Ureter (tissue), 1 donor: ENCODE data around the gene CFAP221. TPM values are rescaled to one million over a fixed set of nuclear protein-coding genes. Genes with fewer than 3 reads are reported as not detected.

Source experiments
- DNase-seq: peaks from one replicate; pipeline ENCODE4 v3.0.0-alpha.2; 2020; ENCODE audit warnings: low spot score
- total RNA-seq: library from RNA; stranded (reverse); gene quantifications from one replicate; pipeline ENCODE4 v1.2.4, GENCODE V29; 2023
- donor health status: DM: yes; HTN: yes; CAD: no.

The CFAP221 gene
- total RNA-seq, 1 donor from 2014 or later: 2.8 TPM

DNA sequence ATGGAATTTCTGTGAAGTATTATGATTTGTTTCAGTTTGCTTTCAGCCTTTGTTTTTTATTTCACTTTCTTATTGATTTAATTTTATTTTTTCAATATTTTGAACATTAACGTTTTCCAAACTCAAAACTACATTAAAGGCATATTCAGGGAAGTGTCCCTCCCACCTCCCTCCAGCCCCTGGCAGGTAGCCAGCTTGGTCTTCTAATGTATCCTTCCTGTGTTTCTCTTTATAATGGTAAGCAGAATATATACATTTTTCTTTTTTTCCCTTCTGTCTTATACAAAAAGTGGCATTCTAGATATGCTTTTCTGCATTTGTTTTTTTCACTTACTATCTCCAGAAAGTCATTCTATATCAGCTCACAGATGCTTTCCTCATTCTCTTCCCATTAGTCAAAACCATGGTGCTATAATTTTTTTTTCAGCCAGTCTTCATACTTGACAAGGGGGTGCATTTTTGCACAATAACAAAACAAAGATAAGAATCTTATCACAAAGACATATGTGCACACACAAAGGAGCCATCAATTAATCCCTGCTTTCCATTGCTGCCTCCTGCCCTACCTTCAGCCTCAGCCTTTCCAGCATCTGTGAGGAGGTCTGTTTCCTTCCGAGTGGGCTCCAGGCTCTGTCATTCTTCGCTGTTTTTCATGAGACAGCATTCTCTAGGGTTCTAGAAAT, 101.1 kb downstream of the CFAP221 start:
- DNase-seq: no peak

DNA sequence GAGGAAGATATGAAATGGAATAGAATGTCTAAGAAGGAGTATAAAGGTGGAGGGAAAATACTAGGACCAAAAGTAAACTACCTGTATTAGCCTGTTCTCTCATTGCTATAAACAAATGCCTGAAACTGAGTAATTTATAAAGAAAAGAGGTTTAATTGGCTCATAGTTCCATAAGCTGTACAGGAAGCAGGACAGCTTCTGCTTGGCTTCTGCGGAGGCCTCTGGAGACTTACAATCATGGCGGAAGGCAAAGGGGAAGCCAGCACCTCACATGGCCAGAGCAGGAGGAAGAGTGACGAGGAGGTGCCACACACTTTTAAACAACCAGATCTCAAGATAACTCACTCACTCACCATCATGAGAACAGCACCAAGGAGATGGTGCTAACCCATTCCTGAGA, 101.9 kb downstream of the CFAP221 start:
- DNase-seq: no peak

DNA sequence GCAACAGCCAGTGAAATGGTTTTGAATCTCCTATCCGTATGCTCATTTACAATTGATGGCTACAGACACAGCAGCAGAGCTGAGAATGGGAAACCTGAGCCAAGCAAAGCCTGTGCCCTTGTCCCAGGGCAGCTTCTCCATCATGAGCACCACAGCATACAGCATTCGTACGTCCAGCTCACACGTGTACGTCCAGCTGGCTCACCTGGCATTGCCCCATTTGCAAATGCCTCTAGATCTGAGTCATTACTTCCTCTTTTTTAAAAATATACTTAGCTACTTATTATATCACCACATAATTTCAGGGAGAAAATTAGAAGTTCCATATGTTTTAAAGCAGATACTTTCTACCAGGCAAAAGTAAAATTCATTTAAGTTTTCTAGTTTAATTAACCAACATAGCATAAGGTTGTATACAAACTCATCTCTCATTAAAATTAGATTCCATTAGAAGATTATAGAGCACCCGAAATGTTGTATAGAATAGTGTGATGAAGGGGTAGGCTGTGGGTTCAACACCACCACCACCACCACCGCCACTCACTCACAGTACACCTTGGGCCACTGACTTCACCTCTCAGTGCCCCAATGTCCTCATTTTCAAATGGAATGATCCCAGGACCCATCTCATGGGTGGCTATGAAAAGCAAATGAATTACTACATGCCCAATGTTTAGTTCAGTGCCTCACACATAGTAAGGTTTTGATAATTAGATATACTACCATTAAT, 103.4 kb downstream of the CFAP221 start:
- DNase-seq: no peak

DNA sequence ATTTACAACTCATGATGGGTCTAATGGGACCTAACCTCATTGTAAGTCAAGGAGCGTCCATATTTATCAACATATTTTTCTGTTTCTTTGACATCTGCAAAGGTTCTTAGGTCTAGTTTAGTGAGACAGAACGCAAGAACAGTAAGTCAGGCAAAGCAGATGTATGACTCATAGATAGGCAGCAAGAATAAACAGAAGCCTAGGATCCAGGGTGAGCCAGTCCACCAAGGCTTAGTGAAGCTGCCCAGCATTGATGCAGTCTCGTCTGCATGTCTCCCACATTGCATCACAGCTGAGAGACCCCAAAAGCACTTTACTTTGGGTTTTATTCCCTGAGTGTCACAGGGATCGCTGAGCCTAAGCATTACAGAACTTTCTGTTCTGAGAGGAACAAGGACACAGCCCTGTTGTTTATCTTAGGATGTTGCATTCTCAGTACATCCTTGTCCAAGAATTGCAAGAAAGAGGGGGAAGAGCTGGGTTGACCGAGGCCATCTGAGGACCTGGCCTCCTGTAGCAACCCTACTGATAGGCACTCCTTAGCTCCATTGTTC, 105.2 kb downstream of the CFAP221 start:
- no peak for DNase-seq

DNA sequence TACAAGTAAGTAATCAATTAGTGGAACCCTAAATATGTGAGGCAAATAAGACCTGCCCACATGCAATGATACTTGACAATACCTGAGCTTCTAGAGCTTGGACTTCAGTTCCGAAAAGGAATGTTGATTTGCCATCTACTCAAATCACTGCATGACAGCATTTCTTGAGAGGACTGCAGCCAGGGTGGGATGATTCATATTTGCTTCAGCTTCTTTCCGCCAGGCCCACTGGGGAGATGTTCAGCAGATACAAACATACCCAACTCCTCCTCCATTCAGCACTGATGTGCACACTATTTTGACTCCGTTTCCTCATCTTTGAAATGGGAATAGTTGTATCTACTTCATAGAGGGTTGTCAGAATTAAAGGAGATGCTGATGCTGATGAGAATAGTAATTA, 106.0 kb downstream of the CFAP221 start:
- no peak for DNase-seq

DNA sequence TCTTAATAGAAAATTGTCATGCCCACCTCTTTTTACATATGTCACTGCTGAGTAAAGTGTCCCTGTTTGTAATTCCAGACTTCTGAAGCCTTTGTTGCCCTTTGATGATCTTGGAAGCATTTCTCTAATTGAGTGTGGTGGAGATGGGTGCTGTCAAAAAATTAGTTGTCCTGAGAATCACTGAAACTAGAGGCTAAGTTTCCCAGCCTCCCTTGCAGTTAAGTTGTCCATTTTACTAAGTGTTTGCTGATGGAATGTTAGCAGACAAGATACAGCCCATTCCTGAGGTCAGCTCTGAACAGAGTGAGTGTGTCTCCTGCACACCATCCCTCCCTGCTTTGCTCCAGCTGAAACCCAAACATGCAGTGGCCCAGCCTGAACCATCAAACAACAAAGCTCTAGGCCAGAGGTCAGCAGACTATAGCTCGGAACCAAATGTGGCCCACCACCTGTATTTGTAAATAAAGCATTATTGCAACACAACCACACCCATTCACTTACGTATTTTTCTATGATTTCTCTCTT, 106.7 kb downstream of the CFAP221 start:
- no peak for DNase-seq

DNA sequence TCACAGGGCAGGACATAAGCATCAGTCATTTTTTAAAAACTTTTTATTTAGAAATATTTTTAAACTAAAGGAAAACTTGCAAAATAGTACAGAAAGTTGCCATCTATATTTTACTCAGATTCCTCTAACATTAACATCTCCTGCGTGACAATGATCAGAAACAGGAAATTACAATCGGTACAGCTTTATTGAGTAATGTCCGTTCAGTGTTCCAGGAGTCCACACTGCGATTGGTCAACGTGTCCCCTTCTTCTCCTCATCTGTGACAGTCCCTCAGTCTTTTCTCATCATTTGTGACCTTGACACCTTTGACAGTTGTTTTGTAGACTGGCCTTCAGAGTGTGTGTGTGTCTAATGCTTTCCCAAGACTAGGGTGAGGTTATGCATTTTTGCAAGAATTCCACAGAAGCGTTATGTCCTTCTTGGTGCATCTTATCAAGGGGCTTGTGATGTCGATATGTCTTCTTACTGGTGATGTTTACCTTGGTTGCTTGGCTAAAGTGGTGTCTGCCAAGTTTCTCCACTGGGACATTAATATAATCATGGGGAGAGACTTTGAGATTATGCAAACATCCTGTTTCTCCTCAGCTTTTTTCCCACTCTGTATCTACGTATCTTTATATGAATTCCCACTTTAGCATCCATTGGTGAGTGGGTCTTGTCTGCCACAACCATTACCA, 113.4 kb downstream of the CFAP221 start:
- DNase-seq: no peak

DNA sequence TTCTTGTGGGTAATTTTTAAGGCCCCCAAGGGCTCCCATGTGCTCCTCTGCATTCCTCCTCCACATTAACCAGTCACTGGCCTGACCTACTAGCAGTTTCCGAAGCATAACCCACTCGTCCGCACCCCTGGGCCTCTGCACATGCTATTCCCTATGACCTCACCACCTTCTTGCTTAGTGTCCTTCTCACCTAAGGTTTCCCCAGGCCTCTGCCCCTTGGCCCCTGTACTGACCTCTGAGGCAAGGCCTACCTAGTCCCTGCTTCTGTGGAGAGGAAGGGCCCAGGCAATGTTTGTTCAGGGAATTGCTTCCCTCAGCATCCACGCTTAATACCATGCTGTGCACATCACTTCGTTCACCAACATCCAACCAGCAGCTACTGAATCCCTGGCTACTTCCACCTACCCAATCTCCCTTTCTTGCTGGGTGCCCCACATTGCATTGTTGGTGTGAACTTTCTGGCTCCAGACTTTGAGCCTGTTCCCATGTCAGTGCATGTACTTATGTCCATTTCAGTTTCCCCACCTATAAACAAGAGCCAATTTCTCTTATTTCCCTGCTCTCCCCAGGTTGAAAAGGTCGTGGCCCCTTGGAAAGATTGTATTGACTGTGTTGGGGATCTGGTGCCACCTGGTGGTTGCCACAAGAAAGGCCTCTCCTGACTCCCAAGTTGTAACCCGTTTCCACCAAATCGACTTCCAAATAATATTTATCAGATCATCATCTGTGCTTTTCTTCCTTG, 115.5 kb downstream of the CFAP221 start:
- no peak for DNase-seq

DNA sequence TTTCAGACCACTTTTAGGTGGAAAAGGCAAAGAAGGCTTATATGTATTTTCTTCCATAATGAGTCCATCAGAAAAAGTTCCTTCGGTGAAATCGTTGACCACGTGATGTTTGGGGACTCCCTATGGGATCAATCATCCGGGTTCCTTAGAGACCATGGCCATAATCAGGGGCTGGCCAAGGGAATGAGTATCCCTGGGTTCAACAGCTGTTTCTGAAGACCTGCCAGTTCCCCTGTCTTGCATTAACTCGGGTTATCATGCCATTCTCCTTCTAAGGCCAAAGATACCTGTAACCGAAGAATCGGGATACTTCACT, 116.1 kb downstream of the CFAP221 start:
- DNase-seq: no peak

DNA sequence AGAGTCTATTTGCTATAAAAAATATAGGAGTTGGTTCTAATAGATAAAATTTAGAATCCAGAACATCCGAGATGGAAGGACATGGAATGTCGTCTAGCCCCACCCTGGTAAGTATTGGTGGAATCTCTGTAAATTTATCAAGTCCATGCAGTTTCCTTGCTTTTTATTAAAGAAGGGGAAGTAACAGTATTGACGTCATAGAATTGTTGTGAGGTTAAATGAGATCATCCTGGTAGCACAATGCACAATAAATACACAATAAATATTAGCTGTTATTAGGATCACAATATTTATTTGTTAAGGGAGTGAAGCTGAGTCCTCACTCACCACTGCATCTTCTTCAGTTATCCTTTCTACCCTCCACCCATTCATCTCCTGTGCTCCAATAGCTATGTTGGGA, 118.0 kb downstream of the CFAP221 start:
- DNase-seq: no peak

DNA sequence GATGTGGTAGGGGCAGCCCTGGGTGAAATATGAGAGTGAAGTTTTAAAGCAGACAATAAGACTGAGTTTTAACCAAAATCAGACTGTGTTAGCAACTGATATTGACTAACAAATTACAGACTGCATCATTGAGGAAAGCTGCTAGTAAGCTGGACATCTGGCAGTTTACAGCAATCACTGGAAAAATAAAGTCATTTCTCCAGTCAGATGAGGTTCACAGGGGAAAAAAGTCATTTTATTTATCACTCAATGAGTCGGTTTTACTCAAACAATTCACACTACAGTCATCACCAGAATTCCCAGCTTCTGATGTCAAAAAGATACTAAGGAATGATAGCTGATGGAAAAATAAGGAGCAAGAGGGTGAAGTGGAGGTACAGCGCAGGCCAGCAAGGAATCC, 124.3 kb downstream of the CFAP221 start:
- DNase-seq: no peak

DNA sequence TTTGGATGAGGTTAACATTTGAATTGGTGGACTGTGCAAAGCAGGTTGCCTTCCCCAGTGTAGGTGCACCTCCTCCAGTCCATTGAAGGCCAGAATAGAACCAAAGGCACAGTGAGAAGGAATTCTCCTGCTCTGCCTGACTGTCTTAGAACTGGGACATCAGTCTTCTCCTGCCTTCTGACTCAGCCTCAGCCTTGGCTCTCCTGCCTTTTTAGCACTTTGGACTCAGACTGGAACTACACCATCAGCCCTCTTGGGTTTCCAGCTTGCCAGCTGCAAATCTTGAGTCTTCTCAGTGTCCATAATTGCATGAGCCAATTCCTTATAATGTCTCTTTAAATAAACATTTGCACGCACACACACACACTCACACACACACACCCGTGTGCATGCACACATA, 126.8 kb downstream of the CFAP221 start:
- DNase-seq: no peak

DNA sequence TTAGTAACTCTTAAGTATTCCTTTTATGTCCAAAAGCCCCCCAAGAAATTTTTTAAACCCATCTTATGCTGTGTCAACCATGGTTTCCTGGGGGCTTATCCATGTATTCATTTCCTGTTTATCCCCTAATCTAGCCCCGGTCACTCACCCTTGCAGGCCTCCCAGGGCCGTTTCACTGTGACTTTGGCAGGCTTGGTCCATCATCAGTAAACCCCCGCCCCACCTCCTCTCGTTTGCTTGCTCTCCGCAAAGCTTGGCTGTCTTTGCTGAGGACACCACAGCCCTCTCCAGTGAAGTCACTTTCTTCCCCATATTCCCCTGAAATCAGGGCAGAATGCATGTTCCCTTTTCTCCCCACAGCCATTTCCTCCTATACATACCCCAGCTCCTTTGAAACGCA, 127.5 kb downstream of the CFAP221 start:
- no peak for DNase-seq

DNA sequence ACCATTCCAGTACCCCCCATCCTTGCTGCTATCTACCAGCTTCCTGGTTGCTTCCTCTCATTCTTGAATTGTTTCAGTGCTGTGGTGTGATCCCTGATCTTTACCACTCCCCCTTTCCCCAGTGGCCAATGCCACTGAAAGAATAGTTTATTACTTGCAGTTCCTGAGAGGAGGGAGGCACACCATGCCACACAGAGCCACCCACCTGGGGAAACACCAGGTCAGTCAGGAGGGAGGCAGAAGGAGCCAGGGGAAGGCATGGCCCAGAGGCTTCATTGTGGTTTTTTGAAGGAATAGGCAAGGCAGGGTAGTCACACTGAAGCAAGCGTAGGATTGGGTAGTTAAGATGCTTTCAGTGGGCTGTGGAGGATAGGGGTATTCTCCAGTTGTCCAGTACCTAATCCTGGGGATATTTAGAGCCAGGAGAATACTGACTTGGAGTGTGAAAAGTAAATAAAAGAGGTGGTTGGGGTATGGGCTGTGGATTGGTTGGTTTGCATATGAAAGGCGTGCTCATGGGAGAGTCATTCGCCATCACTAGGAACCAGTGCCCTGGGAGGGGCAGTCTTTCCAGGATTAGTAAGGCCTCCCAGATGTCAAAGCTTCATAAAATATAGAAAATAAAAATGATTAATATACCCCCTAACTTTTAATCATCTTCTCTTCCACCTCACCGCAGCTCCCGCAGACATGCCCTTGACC, 128.1 kb downstream of the CFAP221 start:
- no peak for DNase-seq

DNA sequence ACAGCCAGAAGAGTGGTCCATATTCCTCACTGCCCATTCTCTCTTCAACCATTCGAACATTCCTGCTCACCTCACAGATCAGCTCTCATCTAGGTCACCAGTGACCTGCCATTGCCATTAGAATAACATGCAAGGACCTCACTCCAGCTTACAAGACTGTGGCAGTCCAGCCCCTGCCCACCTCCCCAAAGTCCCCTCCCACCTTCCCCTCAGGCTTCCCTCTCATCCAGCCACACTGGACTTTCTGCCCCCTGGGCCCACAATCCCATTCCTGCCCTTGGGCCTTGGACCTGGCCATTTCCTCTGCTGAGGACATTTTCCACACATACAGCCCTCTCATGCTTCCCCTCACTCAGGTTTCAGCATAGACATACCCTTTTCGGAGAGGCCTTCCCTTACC, 129.5 kb downstream of the CFAP221 start:
- DNase-seq: no peak

DNA sequence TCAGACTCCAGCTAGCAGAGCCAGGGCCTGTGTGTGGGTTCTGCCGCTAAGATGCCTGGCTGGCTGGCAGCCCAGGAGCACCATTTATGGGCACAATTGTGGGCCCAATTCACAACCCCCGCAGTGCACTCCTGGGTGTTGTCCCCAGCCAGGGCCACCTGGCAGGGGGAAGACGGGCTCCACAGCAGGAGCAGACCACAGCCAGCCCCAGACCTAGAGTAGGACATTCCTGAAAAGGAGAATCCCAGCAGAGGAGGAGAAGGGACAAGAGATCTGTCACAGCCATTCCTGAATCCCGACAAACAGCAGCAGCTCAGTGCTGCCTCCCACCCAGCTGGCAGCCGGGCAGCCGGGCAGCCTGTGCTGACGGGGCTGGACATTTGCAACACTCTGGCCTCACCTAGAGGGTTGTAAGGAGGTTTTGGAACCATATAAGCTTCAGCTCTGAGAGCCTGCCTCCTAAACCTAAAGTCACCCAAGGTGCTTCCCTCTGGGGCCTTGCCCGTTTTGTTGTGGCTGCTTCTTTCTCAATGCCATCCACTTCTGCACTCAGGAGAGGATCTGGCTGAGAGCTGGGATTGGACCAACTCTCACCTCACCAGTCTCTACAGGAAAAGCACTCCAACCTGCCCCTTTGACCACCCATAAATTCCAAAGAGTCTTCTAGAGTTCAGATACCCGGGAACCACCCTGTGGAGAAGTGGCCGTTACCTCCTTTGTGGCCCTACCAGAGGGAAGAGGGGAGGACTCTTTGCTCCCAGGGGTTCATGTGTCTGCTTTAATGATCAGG, 130.7 kb downstream of the CFAP221 start:
- no peak for DNase-seq

DNA sequence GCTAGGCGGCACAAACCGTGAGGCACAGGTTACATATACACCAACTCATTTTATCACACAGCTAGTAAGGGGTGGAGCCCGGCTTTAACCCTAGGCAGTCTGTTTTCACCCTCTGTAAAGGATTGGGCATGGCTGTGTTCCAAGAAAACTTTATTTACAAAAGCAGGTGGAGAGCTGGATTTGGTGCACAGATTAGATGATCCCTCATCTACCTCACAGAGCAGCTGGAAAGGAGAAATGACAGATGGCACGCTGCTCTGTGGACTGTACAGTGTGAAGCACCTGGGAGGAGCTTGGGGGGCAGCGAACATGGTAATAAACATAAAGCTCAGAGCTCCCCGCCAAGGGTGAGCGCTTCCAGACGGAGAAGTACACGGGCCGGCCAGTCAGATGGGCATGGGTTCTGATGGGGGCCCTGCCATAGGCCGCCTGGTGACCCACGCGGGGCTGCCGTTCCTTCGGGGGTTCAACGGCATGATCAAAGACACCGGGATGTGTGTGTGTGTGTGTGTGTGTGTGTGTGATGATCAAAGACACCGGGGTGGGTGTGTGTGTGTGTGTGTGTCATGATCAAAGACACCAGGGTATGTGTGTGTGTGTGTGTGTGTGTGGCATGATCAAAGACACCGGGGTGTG, 133.9 kb downstream of the CFAP221 start:
- DNase-seq: no peak

DNA sequence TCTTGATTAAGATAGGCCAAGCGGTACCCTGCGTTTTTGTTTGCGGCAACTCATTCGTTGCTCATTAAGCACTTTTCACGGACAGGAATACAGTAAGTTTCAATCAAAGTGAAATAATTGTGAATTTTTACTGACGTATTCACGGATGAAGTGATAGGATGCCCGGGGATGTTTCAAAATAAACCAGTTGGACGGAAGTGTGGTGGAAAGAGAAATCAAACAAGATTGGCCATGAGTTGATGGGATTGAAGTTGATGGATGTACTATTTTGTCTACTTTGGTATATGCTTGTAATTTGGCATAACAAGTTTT, 135.2 kb downstream of the CFAP221 start:
- no peak for DNase-seq

DNA sequence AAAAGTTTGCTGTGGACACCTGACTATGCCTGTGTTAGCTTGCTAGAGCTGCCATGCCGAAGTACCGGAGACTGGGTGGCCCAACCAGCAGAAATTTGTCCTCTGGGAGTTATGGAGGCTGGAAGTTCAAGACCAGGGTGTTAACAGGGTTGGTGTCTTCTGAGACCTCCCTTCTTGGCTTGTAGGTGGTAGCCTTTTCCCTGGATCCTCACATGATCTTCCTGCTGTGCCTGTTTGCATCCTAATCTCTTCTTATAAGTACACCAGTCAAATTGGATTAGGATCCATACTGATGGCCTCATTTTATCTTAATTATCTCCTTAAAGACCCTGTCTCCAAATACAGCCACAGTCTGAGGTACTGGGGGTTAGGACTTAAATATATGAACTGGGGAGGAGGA, 135.6 kb downstream of the CFAP221 start:
- no peak for DNase-seq
